GM10266 (cell line): ENCODE measurements around the gene NRBP1.
A peak's percentile ranks its signal among the peaks of the same experiment; 100 is the strongest.

Experiments
- DNase-seq: peaks from one replicate; pipeline ENCODE4 v3.0.0; 2012; ENCODE audit errors: extremely low spot score
- TF ChIP-seq, protein P1 (sequence below): IDR thresholded peaks from 2 replicates; pipeline ENCODE4 v1.5.1; 2012; ENCODE audit warnings: mild to moderate bottlenecking, low read depth; ENCODE audit not compliant: control insufficient read depth, insufficient read depth; ENCODE audit errors: missing control alignments

NRBP1 gene

DNA sequence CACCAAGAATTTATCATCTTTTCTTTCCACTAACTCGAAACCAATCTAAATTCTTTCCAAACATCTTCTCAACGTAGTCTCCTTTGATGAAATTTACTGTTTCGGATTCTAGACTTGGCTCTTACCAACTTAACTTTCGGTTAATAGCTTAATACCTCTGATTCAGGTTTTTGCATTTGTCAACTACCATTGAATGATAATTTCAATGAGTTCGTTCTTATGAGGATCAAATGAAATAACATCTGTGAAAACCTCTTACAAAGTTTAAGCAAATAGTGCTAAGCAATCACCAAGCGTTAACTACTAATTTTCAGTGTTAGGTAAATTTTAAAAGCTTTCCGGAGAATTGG, 593 bp upstream of the NRBP1 start:
- DNase-seq: no peak
- TF ChIP-seq, protein P1, sequence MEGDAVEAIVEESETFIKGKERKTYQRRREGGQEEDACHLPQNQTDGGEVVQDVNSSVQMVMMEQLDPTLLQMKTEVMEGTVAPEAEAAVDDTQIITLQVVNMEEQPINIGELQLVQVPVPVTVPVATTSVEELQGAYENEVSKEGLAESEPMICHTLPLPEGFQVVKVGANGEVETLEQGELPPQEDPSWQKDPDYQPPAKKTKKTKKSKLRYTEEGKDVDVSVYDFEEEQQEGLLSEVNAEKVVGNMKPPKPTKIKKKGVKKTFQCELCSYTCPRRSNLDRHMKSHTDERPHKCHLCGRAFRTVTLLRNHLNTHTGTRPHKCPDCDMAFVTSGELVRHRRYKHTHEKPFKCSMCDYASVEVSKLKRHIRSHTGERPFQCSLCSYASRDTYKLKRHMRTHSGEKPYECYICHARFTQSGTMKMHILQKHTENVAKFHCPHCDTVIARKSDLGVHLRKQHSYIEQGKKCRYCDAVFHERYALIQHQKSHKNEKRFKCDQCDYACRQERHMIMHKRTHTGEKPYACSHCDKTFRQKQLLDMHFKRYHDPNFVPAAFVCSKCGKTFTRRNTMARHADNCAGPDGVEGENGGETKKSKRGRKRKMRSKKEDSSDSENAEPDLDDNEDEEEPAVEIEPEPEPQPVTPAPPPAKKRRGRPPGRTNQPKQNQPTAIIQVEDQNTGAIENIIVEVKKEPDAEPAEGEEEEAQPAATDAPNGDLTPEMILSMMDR: no peak

DNA sequence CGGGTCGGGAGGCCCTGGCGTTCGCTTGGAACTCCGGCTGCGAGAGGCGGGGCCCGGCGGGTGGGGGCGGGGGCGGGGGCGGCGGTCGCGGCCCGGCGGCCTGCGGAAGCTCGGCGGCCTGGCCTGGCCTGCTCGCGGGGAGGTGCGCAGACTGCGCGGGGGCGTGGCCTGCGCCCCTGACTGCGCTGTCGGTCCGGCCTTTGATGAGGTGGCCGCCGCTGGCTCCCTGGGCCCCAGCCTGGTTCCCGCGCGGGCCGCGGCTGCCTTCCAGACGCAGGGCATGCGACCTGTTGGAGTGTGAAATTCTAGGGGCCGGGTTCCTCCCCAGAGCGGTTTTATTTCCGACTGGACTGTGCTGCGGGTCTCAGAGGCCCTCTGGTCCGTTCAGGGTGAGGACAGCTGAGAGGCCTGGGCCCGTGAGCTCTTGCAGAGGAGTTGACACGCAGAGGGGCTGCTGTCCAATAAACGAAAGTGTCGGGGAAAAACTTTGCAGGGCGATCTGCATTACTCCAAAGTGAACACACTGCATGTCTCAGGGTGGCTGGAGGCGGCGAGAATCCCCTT, 629 bp downstream of the NRBP1 start:
- peak; percentile 93 for DNase-seq
- TF ChIP-seq, protein P1: no peak

DNA sequence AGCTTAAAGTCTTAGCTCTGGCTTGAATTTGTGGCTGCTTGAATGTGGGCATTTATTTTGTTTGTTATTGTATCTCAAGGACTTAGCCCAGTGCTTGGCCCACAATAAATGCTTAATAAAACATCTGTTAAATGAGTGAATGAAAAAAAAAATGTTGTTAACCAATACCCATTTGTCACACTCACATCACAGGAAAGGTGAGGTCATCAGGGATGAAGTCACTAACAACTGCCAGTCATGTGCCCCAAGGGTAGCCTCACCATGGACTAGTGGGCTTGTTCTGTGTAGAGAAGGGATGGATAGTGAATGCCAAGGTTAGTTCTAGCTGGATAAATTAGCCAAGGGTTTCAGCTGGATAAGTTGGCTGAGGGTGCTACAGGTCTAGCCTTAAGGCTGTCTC, 3.0 kb downstream of the NRBP1 start:
- DNase-seq: no peak

DNA sequence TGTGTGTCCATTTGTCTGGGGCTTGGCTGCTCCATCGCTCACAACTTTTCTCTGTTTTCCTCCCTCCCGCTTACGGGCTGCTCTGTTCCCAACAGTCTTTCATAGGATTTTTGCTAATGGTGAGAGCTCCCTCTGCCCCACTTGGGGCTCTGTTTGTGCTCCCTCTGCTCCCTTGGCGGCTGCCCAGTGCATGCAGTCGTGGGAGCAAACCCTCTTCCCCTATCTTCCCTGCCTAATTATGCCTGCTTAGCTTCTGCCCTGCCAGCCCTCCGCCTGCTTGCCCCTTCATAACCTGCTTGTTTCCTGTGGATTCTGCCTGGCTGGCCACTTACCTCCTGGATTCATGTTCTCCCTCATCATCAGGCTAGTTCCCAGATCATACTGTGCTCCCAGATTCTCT, 7.2 kb downstream of the NRBP1 start:
- TF ChIP-seq, protein P1: no peak
- no peak for DNase-seq

More for the DNA sequence above, 3.0 kb downstream of the NRBP1 start:
- TF ChIP-seq, protein P1: no peak

DNA sequence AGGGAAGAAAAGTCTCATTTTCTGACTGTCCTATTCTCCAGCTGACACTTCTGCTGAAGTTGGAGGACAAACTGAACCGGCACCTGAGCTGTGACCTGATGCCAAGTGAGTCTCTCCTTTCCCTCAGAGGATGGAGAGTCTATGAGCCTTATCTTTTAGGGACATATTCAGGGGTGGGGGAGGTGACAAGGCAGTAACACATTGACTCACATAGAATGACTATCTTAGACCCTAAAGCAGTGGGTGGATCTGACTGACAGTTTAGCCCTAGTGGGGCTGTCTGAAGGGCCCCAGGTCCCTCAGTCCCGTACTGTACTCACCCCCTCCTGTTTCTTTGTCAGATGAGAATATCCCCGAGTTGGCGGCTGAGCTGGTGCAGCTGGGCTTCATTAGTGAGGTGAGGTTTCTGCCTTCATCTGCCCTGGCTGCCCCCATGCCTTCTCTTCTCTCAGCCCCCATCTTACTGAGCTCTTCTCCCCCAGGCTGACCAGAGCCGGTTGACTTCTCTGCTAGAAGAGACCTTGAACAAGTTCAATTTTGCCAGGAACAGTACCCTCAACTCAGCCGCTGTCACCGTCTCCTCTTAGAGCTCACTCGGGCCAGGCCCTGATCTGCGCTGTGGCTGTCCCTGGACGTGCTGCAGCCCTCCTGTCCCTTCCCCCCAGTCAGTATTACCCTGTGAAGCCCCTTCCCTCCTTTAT, 12.9 kb downstream of the NRBP1 start:
- no peak for DNase-seq
- TF ChIP-seq, protein P1: no peak

DNA sequence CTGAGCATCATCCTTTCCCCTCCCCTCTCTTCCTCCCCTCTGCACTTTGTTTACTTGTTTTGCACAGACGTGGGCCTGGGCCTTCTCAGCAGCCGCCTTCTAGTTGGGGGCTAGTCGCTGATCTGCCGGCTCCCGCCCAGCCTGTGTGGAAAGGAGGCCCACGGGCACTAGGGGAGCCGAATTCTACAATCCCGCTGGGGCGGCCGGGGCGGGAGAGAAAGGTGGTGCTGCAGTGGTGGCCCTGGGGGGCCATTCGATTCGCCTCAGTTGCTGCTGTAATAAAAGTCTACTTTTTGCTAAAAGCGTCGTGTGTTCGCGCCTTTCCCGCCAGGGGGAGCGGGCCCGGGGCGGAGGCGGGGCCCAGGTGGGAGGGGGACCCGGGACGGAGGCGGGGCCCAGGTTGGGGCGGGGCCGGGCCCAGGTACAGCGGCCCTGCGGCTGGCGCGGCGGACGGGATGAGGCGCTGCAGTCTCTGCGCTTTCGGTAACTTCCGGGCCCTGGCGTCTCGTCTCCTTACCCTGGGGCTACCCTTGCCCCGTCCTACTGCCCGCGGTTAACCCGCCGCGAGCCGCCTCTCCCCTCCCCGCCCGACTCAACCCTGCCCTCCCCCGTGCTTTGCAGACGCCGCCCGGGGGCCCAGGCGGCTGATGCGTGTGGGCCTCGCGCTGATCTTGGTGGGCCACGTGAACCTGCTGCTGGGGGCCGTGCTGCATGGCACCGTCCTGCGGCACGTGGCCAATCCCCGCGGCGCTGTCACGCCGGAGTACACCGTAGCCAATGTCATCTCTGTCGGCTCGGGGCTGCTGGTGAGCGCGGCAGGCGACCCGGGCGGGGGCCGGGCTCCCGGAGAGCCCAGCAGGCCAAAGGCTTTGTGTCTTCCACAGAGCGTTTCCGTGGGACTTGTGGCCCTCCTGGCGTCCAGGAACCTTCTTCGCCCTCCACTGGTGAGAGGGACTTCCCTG, 13.8 kb downstream of the NRBP1 start, which contains the start of gene KRTCAP3:
Gene KRTCAP3 (plus strand): TSS at position 424 of the 962 bp plus-strand sequence. CDS start 32 bp downstream, at position 456.
- TF ChIP-seq, protein P1: no peak
- DNase-seq: peak; percentile 32

DNA sequence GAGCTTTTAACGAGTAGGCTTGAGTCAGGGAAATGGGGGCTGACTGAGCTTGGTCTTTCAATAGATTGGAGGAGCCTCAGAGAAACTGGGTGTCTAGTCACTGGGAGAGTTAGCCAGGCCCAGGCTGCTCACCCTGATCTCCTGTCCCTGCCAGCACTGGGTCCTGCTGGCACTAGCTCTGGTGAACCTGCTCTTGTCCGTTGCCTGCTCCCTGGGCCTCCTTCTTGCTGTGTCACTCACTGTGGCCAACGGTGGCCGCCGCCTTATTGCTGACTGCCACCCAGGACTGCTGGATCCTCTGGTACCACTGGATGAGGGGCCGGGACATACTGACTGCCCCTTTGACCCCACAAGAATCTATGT, 14.5 kb downstream of the NRBP1 start:
- no peak for DNase-seq
- TF ChIP-seq, protein P1: no peak
